Neuronal stem cell (in vitro differentiated cells): ENCODE results near the gene GRIK4.

Experiments
- DNase-seq: peaks from one replicate; pipeline ENCODE4 v3.0.0-alpha.2; 2013; ENCODE audit warnings: low spot score
- H2AFZ ChIP-seq: one replicate; pipeline ENCODE4 v1.6.1; 2013; ENCODE audit warnings: mild to moderate bottlenecking, low read length, inconsistent platforms
- H2AK5ac ChIP-seq: 2 replicates; pipeline ENCODE4 v1.6.1; 2013; ENCODE audit warnings: low read depth, mild to moderate bottlenecking, inconsistent platforms, low read length, moderate library complexity, mixed read lengths
- H2BK120ac ChIP-seq: 2 replicates; pipeline ENCODE4 v1.6.1; 2013; ENCODE audit warnings: low read depth, mild to moderate bottlenecking, inconsistent platforms, low read length, moderate library complexity, mixed read lengths
- H2BK12ac ChIP-seq: one replicate; pipeline ENCODE4 v1.6.1; 2013; ENCODE audit warnings: low read length, inconsistent platforms
- H2BK15ac ChIP-seq: 2 replicates; pipeline ENCODE4 v1.6.1; 2013; ENCODE audit warnings: mild to moderate bottlenecking, low read length, inconsistent platforms, mixed read lengths
- H2BK5ac ChIP-seq: one replicate; pipeline ENCODE4 v1.6.1; 2013; ENCODE audit warnings: inconsistent platforms, mild to moderate bottlenecking, low read length, moderate library complexity
- H3K14ac ChIP-seq: one replicate; pipeline ENCODE4 v1.6.1; 2013; ENCODE audit warnings: low read length, inconsistent platforms
- H3K18ac ChIP-seq: 2 replicates; pipeline ENCODE4 v1.6.1; 2013; ENCODE audit warnings: low read length, inconsistent platforms
- H3K23ac ChIP-seq: 2 replicates; pipeline ENCODE4 v1.6.1; 2013; ENCODE audit warnings: low read depth, mild to moderate bottlenecking, mixed read lengths, low read length, inconsistent platforms; ENCODE audit not compliant: poor library complexity
- H3K27ac ChIP-seq: replicated peaks from 3 replicates; pipeline ENCODE4 v1.5.1; 2013; ENCODE audit warnings: low read length, inconsistent platforms
- H3K27me3 ChIP-seq, 3 experiments: 2 replicates each; pipeline ENCODE4 v1.6.1; 2013; ENCODE audit warnings: low read length in 3 of 3, mild to moderate bottlenecking in 2 of 3, inconsistent platforms in 1 of 3, low read depth in 1 of 3, mixed read lengths in 1 of 3, moderate library complexity in 1 of 3; ENCODE audit not compliant: control insufficient read depth in 3 of 3, insufficient read depth in 3 of 3
- H3K36me3 ChIP-seq, 2 donors: replicated peaks in 1 of 2; 2 replicates each; pipeline ENCODE4 v1.6.1; 2013; ENCODE audit warnings: low read length in 2 of 2; ENCODE audit not compliant: control insufficient read depth in 2 of 2, insufficient read depth in 2 of 2
- H3K4ac ChIP-seq: 2 replicates; pipeline ENCODE4 v1.6.1; 2013; ENCODE audit warnings: inconsistent platforms, mild to moderate bottlenecking, low read length, moderate library complexity
- H3K4me1 ChIP-seq, 2 donors: 1 replicate in 1 of 2; 2 replicates in 1 of 2; pipeline ENCODE4 v1.6.1; 2013; ENCODE audit warnings: low read length in 2 of 2, low read depth in 1 of 2; ENCODE audit not compliant: control insufficient read depth in 2 of 2, insufficient read depth in 1 of 2
- H3K4me2 ChIP-seq: one replicate; pipeline ENCODE4 v1.6.1; 2013; ENCODE audit warnings: mild to moderate bottlenecking, low read length, inconsistent platforms; ENCODE audit not compliant: insufficient read depth, poor library complexity, severe bottlenecking
- H3K4me3 ChIP-seq, 2 donors: 2 replicates each; pipeline ENCODE4 v1.5.1; 2013; ENCODE audit warnings: low read length in 2 of 2, mild to moderate bottlenecking in 2 of 2, inconsistent platforms in 1 of 2, moderate library complexity in 1 of 2
- H3K79me1 ChIP-seq: one replicate; pipeline ENCODE4 v1.6.1; 2013; ENCODE audit warnings: low read depth, mild to moderate bottlenecking, inconsistent platforms, low read length, moderate library complexity
- H3K9ac ChIP-seq: one replicate; pipeline ENCODE4 v1.6.1; 2013; ENCODE audit warnings: mild to moderate bottlenecking, low read depth, low read length, inconsistent platforms; ENCODE audit not compliant: poor library complexity
- H3K9me3 ChIP-seq, 2 donors: replicated peaks in 1 of 2; 2 replicates each; pipeline versions ENCODE3 to v1.6.1; 2013; ENCODE audit warnings: low read length in 2 of 2, mild to moderate bottlenecking in 2 of 2, inconsistent platforms in 1 of 2, low read depth in 1 of 2, mixed read lengths in 1 of 2, moderate library complexity in 1 of 2; ENCODE audit not compliant: control insufficient read depth in 2 of 2, insufficient read depth in 1 of 2
- H4K8ac ChIP-seq: one replicate; pipeline ENCODE4 v1.6.1; 2013; ENCODE audit warnings: low read depth, mild to moderate bottlenecking, inconsistent platforms, low read length, moderate library complexity
- H4K91ac ChIP-seq: one replicate; pipeline ENCODE4 v1.6.1; 2013; ENCODE audit warnings: low read length, low read depth, mild to moderate bottlenecking, inconsistent platforms; ENCODE audit not compliant: poor library complexity
- WGBS, 2 donors: extraction: QIAGEN DNeasy Blood & Tissue Kit; methylation state at CpG; one replicate each; pipeline ENCODE4 v1.1.7; 2013; ENCODE audit warnings: missing lambda C conversion rate in 2 of 2, mixed read lengths in 1 of 2; ENCODE audit not compliant: insufficient read length in 2 of 2, insufficient replicate concordance in 1 of 2; ENCODE audit errors: extremely low coverage in 2 of 2; 5-methylcytosine and 5-hydroxymethylcytosine counted together

Gene GRIK4

DNA sequence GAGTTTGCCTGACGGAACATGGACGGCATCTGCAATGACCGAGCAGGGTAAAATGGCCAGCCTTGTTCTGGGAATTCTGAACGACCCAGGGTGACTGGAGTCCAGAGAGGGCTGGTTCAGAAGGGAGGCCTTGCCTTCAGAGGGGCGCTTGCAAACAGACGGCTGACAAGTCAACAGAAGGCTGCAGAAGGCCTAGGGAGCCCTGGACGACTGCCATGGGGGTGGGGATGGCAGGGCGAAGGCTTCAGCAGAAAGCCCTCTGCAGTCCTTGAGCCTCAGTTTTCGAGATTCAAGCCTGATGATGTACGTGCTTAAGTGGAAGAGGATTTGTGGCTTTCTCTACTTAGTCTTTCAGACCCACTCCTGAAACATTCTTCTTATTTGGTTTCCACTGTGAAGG, 395.2 kb downstream of the GRIK4 start:
- H3K18ac ChIP-seq, result no peak overlapping the region
- H2BK12ac ChIP-seq, result no peak overlapping the region
- no peak overlapping the region for H3K9ac ChIP-seq
- H3K4me1 ChIP-seq, result peaks cover 5 to 11% of the 10 kb centered on the region in 2 donors
- no peak overlapping the region for H3K27ac ChIP-seq
- no peaks in the 10 kb centered on the region for H3K36me3 ChIP-seq
- H3K79me1 ChIP-seq, result no peaks in the 10 kb centered on the region
- H2AK5ac ChIP-seq, result no peak overlapping the region
- H3K4me2 ChIP-seq, result no peak overlapping the region
- H3K4ac ChIP-seq, result no peak overlapping the region
- no peaks in the 10 kb centered on the region for H3K9me3 ChIP-seq
- H2BK5ac ChIP-seq, result no peak overlapping the region
- no peaks in the 10 kb centered on the region for H3K27me3 ChIP-seq
- H4K8ac ChIP-seq, result no peak overlapping the region
- WGBS, 2 donors, result no CpG with 5 or more reads among the region's 10 CpGs
- H2BK15ac ChIP-seq, result no peak overlapping the region
- H2AFZ ChIP-seq, result no peak overlapping the region
- DNase-seq, result no peak
- no peak overlapping the region for H2BK120ac ChIP-seq
- H3K14ac ChIP-seq, result no peak overlapping the region
- H4K91ac ChIP-seq, result no peak overlapping the region
- H3K4me3 ChIP-seq, result no peak overlapping the region
- no peak overlapping the region for H3K23ac ChIP-seq

- H3K4me2 ChIP-seq, result no peak overlapping the region
- no peak overlapping the region for H4K91ac ChIP-seq
- H3K14ac ChIP-seq, result no peak overlapping the region
- H4K8ac ChIP-seq, result no peak overlapping the region
- H3K4me3 ChIP-seq, result no peak overlapping the region
- H2BK5ac ChIP-seq, result no peak overlapping the region
- no peak overlapping the region for H2BK15ac ChIP-seq
- H2BK120ac ChIP-seq, result no peak overlapping the region
- H3K9me3 ChIP-seq, result no peaks in the 10 kb centered on the region
- WGBS, 2 donors, result no CpG with 5 or more reads among the region's 1 CpG
- H2AFZ ChIP-seq, result no peak overlapping the region
- H3K23ac ChIP-seq, result no peak overlapping the region
- H3K36me3 ChIP-seq, result no peaks in the 10 kb centered on the region
- no peak overlapping the region for H2BK12ac ChIP-seq
- DNase-seq, result no peak
- no peaks in the 10 kb centered on the region for H3K27me3 ChIP-seq
- H3K4ac ChIP-seq, result no peak overlapping the region
- no peak overlapping the region for H3K9ac ChIP-seq
- H3K79me1 ChIP-seq, result no peaks in the 10 kb centered on the region
- H3K18ac ChIP-seq, result no peak overlapping the region
- no peak overlapping the region for H3K27ac ChIP-seq
- H2AK5ac ChIP-seq, result no peak overlapping the region
- peaks cover 5 to 11% of the 10 kb centered on the region in 2 donors for H3K4me1 ChIP-seq
Observed at GRCh38 chr11:120907971-120908370, 396.4 kb downstream of the GRIK4 start.

DNA sequence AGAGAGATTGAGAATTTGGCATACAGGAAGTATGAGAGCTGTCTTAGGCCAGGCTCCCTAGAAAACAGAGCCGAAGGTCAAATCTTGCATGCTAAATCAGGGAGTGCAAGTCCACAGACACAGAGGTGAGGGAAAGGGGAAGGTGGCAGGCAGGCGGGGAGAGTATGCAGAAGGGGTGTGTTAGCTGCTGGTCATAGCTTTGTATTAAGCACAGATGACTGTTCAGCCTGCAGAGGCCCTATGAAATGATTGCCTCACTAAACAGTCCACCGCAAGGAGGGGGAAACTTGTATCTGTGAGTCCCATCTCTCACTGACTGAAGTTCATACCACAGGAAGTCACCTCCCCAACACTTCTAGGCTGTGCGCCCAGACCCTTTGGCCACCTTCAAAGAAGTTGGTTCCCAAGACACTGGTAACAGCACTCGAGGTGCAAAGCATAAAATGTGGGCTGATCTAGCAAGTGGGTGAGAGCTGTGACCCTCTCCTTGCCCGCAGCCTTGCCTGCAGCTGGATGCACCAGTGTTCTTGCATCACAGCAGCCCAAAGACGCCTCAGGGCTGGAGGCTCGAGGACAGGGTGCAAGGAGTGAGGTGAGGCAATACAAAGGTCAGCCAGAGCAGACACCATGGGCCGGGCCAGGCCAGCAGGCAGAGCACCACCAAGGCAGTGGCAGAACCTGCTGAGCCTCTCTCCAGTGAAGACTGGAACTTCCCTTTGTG, 397.1 kb downstream of the GRIK4 start:
- no peak overlapping the region for H3K4ac ChIP-seq
- H3K4me3 ChIP-seq, result no peak overlapping the region
- no peak overlapping the region for H2BK5ac ChIP-seq
- no peak overlapping the region for H3K14ac ChIP-seq
- WGBS, 2 donors, result no CpG with 5 or more reads among the region's 9 CpGs
- no peak overlapping the region for H4K91ac ChIP-seq
- H3K27ac ChIP-seq, result no peak overlapping the region
- H3K9ac ChIP-seq, result no peak overlapping the region
- no peaks in the 10 kb centered on the region for H3K9me3 ChIP-seq
- no peak for DNase-seq
- no peak overlapping the region for H3K18ac ChIP-seq
- no peak overlapping the region for H3K4me2 ChIP-seq
- no peak overlapping the region for H2BK12ac ChIP-seq
- no peak overlapping the region for H3K23ac ChIP-seq
- no peak overlapping the region for H2AFZ ChIP-seq
- peak overlapping the region; percentile 88 for H4K8ac ChIP-seq
- no peaks in the 10 kb centered on the region for H3K36me3 ChIP-seq
- H3K27me3 ChIP-seq, result no peaks in the 10 kb centered on the region
- H3K79me1 ChIP-seq, result no peaks in the 10 kb centered on the region
- no peak overlapping the region for H2BK15ac ChIP-seq
- H3K4me1 ChIP-seq, result peaks cover 2 to 10% of the 10 kb centered on the region in 2 donors
- H2AK5ac ChIP-seq, result no peak overlapping the region
- H2BK120ac ChIP-seq, result no peak overlapping the region

GRCh38 chr11:120909676-120910416, 398.3 kb downstream of the GRIK4 start:
- WGBS, 2 donors, result no CpG with 5 or more reads among the region's 5 CpGs
- Histone ChIP-seq H4K8ac (no peak overlapping the region), H3K4ac (no peak overlapping the region), H2BK12ac (no peak overlapping the region), H3K14ac (no peak overlapping the region), H3K9me3 (no peaks in the 10 kb centered on the region), H3K36me3 (no peaks in the 10 kb centered on the region), H3K9ac (no peak overlapping the region), H2BK120ac (no peak overlapping the region), H3K79me1 (no peaks in the 10 kb centered on the region), H4K91ac (no peak overlapping the region), H3K27me3 (no peaks in the 10 kb centered on the region), H2AK5ac (no peak overlapping the region), H3K4me1 (peaks cover 0 to 7% of the 10 kb centered on the region in 2 donors), H3K27ac (no peak overlapping the region), H2AFZ (no peak overlapping the region), H3K18ac (no peak overlapping the region), H3K4me3 (no peak overlapping the region), H2BK15ac (no peak overlapping the region), H3K4me2 (no peak overlapping the region), H2BK5ac (no peak overlapping the region), H3K23ac (no peak overlapping the region)
- DNase-seq, result no peak
